B cell (primary cell): Measurements from ENCODE around the gene AGXT. TPM values are rescaled to one million over a fixed set of nuclear protein-coding genes. Genes with fewer than 3 reads are reported as not detected.

Experiments used
- ATAC-seq: fragments of 200-7000 bp; cut with Tn5 transposase; one replicate; pipeline ENCODE4 v1.10.0; 2021; ENCODE audit warnings: low read depth, mild to moderate bottlenecking, moderate number of reproducible peaks, moderate library complexity
- CTCF ChIA-PET: fragments of 350-600 bp; sonication (Branson Sonifier 250); formaldehyde crosslinking; loops from one replicate; lab custom pipeline; 2021; ENCODE audit warnings: antibody characterized with exemption, inconsistent platforms; lab: Charles Lee
- POLR2A ChIA-PET: fragments of 350-600 bp; sonication (Branson Sonifier 250); formaldehyde crosslinking; loops from one replicate; lab custom pipeline; 2021; ENCODE audit warnings: antibody characterized with exemption; lab: Charles Lee
- DNase-seq: peaks from one replicate; pipeline ENCODE4 v3.0.0; 2013
- H2AFZ ChIP-seq: 2 replicates; pipeline ENCODE4 v1.6.1; 2012; ENCODE audit warnings: mild to moderate bottlenecking, low read depth, low read length; ENCODE audit not compliant: insufficient read depth, poor library complexity, severe bottlenecking
- H3K27ac ChIP-seq, 2 donors: 1 replicate in 1 of 2; 2 replicates in 1 of 2; pipeline ENCODE4 v1.5.1; 2012 to 2013; ENCODE audit warnings: low read length in 2 of 2, mild to moderate bottlenecking in 2 of 2, moderate library complexity in 1 of 2
- H3K27me3 ChIP-seq, 4 experiments: fragments of 200-600 bp in 1 of 4; sonication (generic) in 1 of 4; replicated peaks in 1 of 4; 1 replicate in 2 of 4; 2 replicates in 2 of 4; pipeline versions ENCODE4 v1.6.1 to v1.7.0; 2013 to 2016; ENCODE audit warnings: low read length in 3 of 4, mild to moderate bottlenecking in 2 of 4, mixed read lengths in 1 of 4, moderate library complexity in 1 of 4; ENCODE audit not compliant: insufficient read depth in 4 of 4, control insufficient read depth in 3 of 4; ENCODE audit errors: control extremely low read depth in 1 of 4
- H3K36me3 ChIP-seq, 2 experiments: replicated peaks in 1 of 2; 1 replicate in 1 of 2; 2 replicates in 1 of 2; pipeline versions ENCODE4 v1.6.1 to v1.7.1; 2013; ENCODE audit warnings: low read length in 1 of 2; ENCODE audit not compliant: insufficient read depth in 2 of 2, control insufficient read depth in 1 of 2; ENCODE audit errors: control extremely low read depth in 1 of 2, extremely low read depth in 1 of 2
- H3K4me1 ChIP-seq, 2 donors: fragments of 200-600 bp in 1 of 2; sonication (generic) in 1 of 2; 1 replicate in 1 of 2; 2 replicates in 1 of 2; pipeline versions ENCODE4 v1.5.1 to v1.6.1; 2013 to 2017; ENCODE audit warnings: low read length in 2 of 2; ENCODE audit not compliant: control insufficient read depth in 2 of 2, insufficient read depth in 2 of 2
- H3K4me2 ChIP-seq: replicated peaks from 2 replicates; pipeline ENCODE3; 2012; ENCODE audit warnings: mild to moderate bottlenecking, low read depth, low read length; ENCODE audit not compliant: poor library complexity, severe bottlenecking
- H3K4me3 ChIP-seq, 5 experiments: fragments of 200-600 bp in 1 of 5; sonication (generic) in 1 of 5; 1 replicate in 3 of 5; 2 replicates in 2 of 5; pipeline versions ENCODE4 v1.5.1 to v1.7.0; 2011 to 2016; ENCODE audit warnings: low read length in 4 of 5, mild to moderate bottlenecking in 4 of 5, low read depth in 2 of 5, control low read depth in 1 of 5, moderate library complexity in 1 of 5; ENCODE audit not compliant: insufficient read depth in 1 of 5; ENCODE audit errors: control extremely low read depth in 1 of 5, extremely low read depth in 1 of 5
- H3K79me2 ChIP-seq: fragments of 200-600 bp; sonication (generic); one replicate; pipeline ENCODE4 v1.6.0; 2016; ENCODE audit warnings: low read length; ENCODE audit not compliant: control insufficient read depth, insufficient read depth
- H3K9ac ChIP-seq: fragments of 200-600 bp; sonication (generic); 2 replicates; pipeline ENCODE4 v1.6.1; 2017; ENCODE audit warnings: mild to moderate bottlenecking, low read length, moderate library complexity
- H3K9me3 ChIP-seq, 3 donors: one replicate each; pipeline versions ENCODE4 v1.6.1 to v1.7.1; 2013; ENCODE audit warnings: low read length in 2 of 3; ENCODE audit not compliant: control insufficient read depth in 2 of 3, insufficient read depth in 1 of 3; ENCODE audit errors: control extremely low read depth in 1 of 3
- H4K20me1 ChIP-seq: 2 replicates; pipeline ENCODE4 v1.6.0; 2012; ENCODE audit warnings: mild to moderate bottlenecking, low read length; ENCODE audit not compliant: insufficient read depth, control insufficient read depth, poor library complexity, severe bottlenecking
- H3K27ac Mint-ChIP-seq: one replicate; pipeline ENCODE4 v1.8.0; 2021; ENCODE audit warnings: mixed read lengths
- H3K27me3 Mint-ChIP-seq: one replicate; pipeline ENCODE4 v1.8.0; 2021; ENCODE audit warnings: mixed read lengths
- H3K4me1 Mint-ChIP-seq: one replicate; pipeline ENCODE4 v1.8.0; 2021; ENCODE audit warnings: mixed read lengths
- H3K4me3 Mint-ChIP-seq: one replicate; pipeline ENCODE4 v1.8.0; 2021; ENCODE audit warnings: mixed read lengths
- H3K9me3 Mint-ChIP-seq: one replicate; pipeline ENCODE4 v1.8.0; 2022; ENCODE audit warnings: mixed read lengths; ENCODE audit not compliant: insufficient read depth
- EZH2 ChIP-seq: IDR thresholded peaks from 2 replicates; pipeline ENCODE4 v1.6.1; 2012; ENCODE audit warnings: borderline replicate concordance, low read depth, mild to moderate bottlenecking, moderate library complexity, low read length; ENCODE audit not compliant: insufficient read depth, poor library complexity, severe bottlenecking
- WGBS: methylation state at CpG from one replicate; pipeline ENCODE4 v1.1.5; 2013; ENCODE audit warnings: missing lambda C conversion rate; ENCODE audit not compliant: insufficient coverage; 5-methylcytosine and 5-hydroxymethylcytosine counted together
- intact Hi-C: fragments of 100-400 bp; cut with micrococcal nuclease; formaldehyde crosslinking; loops from one replicate; pipeline ENCODE4 v1.10.0; 2022
- polyA plus RNA-seq: library from polyadenylated mRNA; depleted of rRNA; stranded (reverse); fragments of >200 nt; gene quantifications from 2 replicates; pipeline ENCODE4 v1.2.3, GENCODE V29; 2012
- total RNA-seq, 2 donors: library from RNA; stranded (reverse); fragments of 120-200 nt in 1 of 2; gene quantifications; 1 replicate in 1 of 2; 2 replicates in 1 of 2; pipeline versions ENCODE4 v1.2.3 to v1.2.4, GENCODE V29; 2013 to 2022
- TF ChIP-seq, protein P1 (sequence below): fragments of 200-600 bp; IDR thresholded peaks from one replicate; pipeline ENCODE4 v1.8.0; 2022; ENCODE audit warnings: antibody characterized with exemption, mild to moderate bottlenecking

The AGXT gene
- total and polyA plus RNA-seq, 2 donors (not counting 1 experiment from before 2014, with no cell fraction given), result not detected

DNA sequence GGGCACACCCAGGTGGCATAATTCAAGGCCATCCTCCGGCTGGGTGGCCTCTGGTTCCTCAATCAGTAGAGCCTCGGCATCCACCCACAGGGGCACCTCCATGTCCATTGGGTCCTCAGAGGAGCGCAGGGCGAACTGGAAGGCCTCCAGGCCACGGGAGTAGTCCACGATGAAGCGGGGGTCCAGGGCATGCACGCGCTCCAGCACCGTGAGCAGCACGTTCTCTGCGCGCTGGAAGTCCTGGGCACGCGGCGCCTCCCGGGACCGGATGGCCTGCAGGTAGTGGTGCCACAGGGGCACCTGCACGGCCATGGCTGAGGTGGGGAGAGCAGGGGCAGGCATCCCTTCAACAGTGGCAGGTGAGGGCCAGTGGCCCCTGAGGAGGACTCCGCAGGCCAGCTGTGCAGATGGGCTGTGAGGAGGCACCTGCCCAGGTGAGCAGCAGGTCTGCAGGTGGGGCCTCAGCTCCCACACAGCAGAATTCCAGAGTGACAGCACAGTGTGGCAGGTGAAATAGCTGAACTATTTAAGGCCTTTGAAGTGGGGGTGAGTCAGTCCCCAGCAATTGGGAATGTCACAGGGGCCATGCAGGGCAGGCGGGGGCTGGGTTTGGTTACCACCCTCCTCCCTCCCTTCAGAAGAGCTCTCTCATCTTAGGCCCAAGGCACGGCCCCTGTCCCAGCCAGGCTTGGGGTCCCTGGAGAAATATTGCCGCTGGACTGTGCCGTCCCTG is 27.2 kb downstream of the AGXT start, which contains the start of gene MAB21L4:
MAB21L4 (minus strand) TSS at position 501 of the 733 bp plus-strand sequence; CDS start at position 342, 159 bp downstream.
- Mint-ChIP-seq H3K4me3 (no peak within 1 kb of the TSS), H3K27me3 (peaks cover 3% of the 10 kb centered on the region), H3K9me3 (no peaks in the 10 kb centered on the region), H3K4me1 (no peaks in the 10 kb centered on the region), H3K27ac (no peak within 1 kb of the TSS)
- ATAC-seq (no peak), DNase-seq (no peak)
- Histone ChIP-seq H3K4me1 (peaks cover 0 to 8% of the 10 kb centered on the region in 2 donors), H4K20me1 (no peaks in the 10 kb centered on the region), H3K27ac (no peak within 1 kb of the TSS), H3K4me3 (no peak within 1 kb of the TSS), H3K79me2 (no peaks in the 10 kb centered on the region), H2AFZ (no peak within 1 kb of the TSS), H3K27me3 (no peaks in the 10 kb centered on the region), H3K9me3 (no peaks in the 10 kb centered on the region), H3K4me2 (no peak within 1 kb of the TSS), H3K36me3 (no peaks in the 10 kb centered on the region), H3K9ac (no peak within 1 kb of the TSS)
- 87% methylated on average over 22 of the region's 24 CpGs for WGBS
- TF ChIP-seq, protein P1, sequence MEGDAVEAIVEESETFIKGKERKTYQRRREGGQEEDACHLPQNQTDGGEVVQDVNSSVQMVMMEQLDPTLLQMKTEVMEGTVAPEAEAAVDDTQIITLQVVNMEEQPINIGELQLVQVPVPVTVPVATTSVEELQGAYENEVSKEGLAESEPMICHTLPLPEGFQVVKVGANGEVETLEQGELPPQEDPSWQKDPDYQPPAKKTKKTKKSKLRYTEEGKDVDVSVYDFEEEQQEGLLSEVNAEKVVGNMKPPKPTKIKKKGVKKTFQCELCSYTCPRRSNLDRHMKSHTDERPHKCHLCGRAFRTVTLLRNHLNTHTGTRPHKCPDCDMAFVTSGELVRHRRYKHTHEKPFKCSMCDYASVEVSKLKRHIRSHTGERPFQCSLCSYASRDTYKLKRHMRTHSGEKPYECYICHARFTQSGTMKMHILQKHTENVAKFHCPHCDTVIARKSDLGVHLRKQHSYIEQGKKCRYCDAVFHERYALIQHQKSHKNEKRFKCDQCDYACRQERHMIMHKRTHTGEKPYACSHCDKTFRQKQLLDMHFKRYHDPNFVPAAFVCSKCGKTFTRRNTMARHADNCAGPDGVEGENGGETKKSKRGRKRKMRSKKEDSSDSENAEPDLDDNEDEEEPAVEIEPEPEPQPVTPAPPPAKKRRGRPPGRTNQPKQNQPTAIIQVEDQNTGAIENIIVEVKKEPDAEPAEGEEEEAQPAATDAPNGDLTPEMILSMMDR, result no peak
- no peak for TF ChIP-seq EZH2
- POLR2A ChIA-PET, result no interaction called here
- CTCF ChIA-PET, result no interaction called here
- intact Hi-C loops, result no loop called here

- Mint-ChIP-seq H3K4me1 (no peaks in the 10 kb centered on the region), H3K9me3 (no peaks in the 10 kb centered on the region), H3K27ac (no peak overlapping the region), H3K27me3 (peaks cover 3% of the 10 kb centered on the region), H3K4me3 (no peak overlapping the region)
- Histone ChIP-seq H3K4me3 (no peak overlapping the region), H3K36me3 (no peaks in the 10 kb centered on the region), H2AFZ (no peak overlapping the region), H3K9ac (no peak overlapping the region), H3K4me1 (peaks cover 0 to 8% of the 10 kb centered on the region in 2 donors), H3K79me2 (no peaks in the 10 kb centered on the region), H3K4me2 (no peak overlapping the region), H3K27me3 (no peaks in the 10 kb centered on the region), H3K27ac (no peak overlapping the region), H3K9me3 (no peaks in the 10 kb centered on the region), H4K20me1 (no peaks in the 10 kb centered on the region)
- POLR2A ChIA-PET, result no interaction called here
- 81% methylated on average over 7 of the region's 7 CpGs for WGBS
- ATAC-seq (no peak), DNase-seq (no peak)
- intact Hi-C loops, result no loop called here
- TF ChIP-seq, protein P1, result no peak
- no peak for TF ChIP-seq EZH2
- CTCF ChIA-PET, result no interaction called here
Observed at GRCh38 chr2:240896394-240896793, 27.8 kb downstream of the AGXT start.
